ENCODE data around the gene LHX5. TPM values are rescaled to one million over a fixed set of nuclear protein-coding genes. Genes with fewer than 3 reads are reported as not detected.

Gene LHX5
- total RNA-seq, 3 donors from 2014 or later, result not detected

DNA sequence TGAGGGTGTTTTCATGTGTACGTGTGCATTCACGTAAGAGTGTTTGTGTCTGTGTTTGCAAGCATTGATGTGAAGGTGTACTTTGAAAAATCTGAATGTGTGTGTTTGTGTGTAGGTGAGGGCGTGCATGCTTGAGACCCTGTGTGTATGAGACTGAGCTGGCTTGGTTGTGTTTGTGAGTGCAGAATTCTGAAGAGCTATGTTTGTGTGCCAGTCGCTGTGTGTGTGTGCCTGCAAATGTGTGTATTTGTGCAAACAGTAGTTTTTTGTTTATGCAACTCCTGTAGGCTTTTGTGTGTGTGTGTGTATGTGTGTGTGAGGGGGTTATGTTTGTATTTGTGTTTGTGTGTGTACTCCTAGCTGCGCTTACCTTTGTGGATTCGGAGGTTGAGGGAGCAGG is 1.7 kb upstream of the LHX5 start:
- Histone ChIP-seq H3K36me3 (ENCODE audit: low read depth) (no peaks in the 10 kb centered on the region), H3K4me1 (ENCODE audit: low read depth) (no peaks in the 10 kb centered on the region), H3K4me3 (no peak overlapping the region), H3K9me3 (no peaks in the 10 kb centered on the region)
- TF ChIP-seq, protein P1, sequence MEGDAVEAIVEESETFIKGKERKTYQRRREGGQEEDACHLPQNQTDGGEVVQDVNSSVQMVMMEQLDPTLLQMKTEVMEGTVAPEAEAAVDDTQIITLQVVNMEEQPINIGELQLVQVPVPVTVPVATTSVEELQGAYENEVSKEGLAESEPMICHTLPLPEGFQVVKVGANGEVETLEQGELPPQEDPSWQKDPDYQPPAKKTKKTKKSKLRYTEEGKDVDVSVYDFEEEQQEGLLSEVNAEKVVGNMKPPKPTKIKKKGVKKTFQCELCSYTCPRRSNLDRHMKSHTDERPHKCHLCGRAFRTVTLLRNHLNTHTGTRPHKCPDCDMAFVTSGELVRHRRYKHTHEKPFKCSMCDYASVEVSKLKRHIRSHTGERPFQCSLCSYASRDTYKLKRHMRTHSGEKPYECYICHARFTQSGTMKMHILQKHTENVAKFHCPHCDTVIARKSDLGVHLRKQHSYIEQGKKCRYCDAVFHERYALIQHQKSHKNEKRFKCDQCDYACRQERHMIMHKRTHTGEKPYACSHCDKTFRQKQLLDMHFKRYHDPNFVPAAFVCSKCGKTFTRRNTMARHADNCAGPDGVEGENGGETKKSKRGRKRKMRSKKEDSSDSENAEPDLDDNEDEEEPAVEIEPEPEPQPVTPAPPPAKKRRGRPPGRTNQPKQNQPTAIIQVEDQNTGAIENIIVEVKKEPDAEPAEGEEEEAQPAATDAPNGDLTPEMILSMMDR (IDR thresholded peaks at IDR 0.05), result no peak
- intact Hi-C loops (cut with DNase I, micrococcal nuclease), result no loop called here
- DNase-seq, result no peak
- no peak for ATAC-seq

GRCh38 chr12:113472191-113473121 is 785 bp upstream of the LHX5 start:
- no peaks in the 10 kb centered on the region for H3K9me3 ChIP-seq
- ATAC-seq (no peak), DNase-seq (no peak)
- TF ChIP-seq, protein P1 (IDR thresholded peaks at IDR 0.05), result no peak
- no peaks in the 10 kb centered on the region for H3K36me3 ChIP-seq (ENCODE audit: low read depth)
- intact Hi-C loops (cut with DNase I, micrococcal nuclease), result no loop called here
- no peak overlapping the region for H3K4me3 ChIP-seq
- H3K4me1 ChIP-seq (ENCODE audit: low read depth), result peaks cover 2% of the 10 kb centered on the region

- ATAC-seq (no peak), DNase-seq (no peak)
- no peak overlapping the region for H3K4me3 ChIP-seq
- H3K4me1 ChIP-seq (ENCODE audit: low read depth), result peaks cover 2% of the 10 kb centered on the region
- no peaks in the 10 kb centered on the region for H3K9me3 ChIP-seq
- intact Hi-C loops (cut with DNase I, micrococcal nuclease), result no loop called here
- no peaks in the 10 kb centered on the region for H3K36me3 ChIP-seq (ENCODE audit: low read depth)
- TF ChIP-seq, protein P1 (IDR thresholded peaks at IDR 0.05), result no peak
These were observed 626 bp downstream of the LHX5 start for GRCh38 chr12:113470871-113471618.

- Histone ChIP-seq H3K9me3 (no peaks in the 10 kb centered on the region), H3K4me3 (no peak overlapping the region), H3K36me3 (ENCODE audit: low read depth) (no peaks in the 10 kb centered on the region), H3K4me1 (ENCODE audit: low read depth) (peaks cover 6% of the 10 kb centered on the region)
- ATAC-seq (no peak), DNase-seq (no peak)
- intact Hi-C loops (cut with DNase I, micrococcal nuclease), result no loop called here
- TF ChIP-seq, protein P1 (IDR thresholded peaks at IDR 0.05), result no peak
These were observed 1.5 kb downstream of the LHX5 start for GRCh38 chr12:113469949-113470743.

DNA sequence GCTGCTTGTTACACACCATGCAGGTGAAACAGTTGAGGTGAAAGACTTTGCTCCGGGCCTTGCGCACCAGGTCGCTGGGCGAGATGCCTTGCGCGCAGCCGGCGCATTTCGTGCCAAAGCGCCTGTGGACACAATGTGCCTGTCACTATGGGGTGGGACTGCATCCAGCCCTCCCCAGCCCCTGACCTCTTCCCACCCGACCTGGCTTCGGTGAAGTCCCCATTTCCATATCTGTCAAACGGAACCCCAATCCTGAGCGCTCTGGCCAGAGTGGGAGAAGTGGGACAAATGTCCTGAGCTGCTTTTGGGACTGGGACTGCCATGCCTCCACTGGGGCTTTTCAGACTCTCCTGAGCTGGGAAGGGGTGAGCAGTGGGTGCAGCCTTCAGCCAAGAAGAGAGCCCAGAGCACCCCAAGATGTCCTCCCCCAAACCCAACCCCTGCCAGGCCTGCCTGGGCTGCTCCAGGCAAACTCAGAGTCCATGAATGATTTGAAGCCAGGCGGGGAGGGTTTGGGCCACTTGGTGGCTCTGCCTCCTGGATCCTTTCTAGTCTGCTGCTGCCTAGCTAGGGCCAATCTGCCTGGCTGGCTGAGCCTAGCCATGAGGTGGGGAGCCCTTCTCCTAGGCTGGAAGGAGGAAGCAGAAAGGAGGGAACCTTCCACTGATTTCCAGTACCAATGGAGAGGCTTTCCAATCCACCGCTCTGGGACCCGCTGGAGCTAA is 2.3 kb downstream of the LHX5 start:
- Histone ChIP-seq H3K4me3 (no peak overlapping the region), H3K4me1 (ENCODE audit: low read depth) (peaks cover 12% of the 10 kb centered on the region), H3K36me3 (ENCODE audit: low read depth) (no peaks in the 10 kb centered on the region), H3K9me3 (no peaks in the 10 kb centered on the region)
- TF ChIP-seq, protein P1 (IDR thresholded peaks at IDR 0.05), result no peak
- intact Hi-C loops (cut with DNase I, micrococcal nuclease), result no loop called here
- ATAC-seq (no peak), DNase-seq (no peak)
